Measurements from ENCODE around the gene CTDSPL.

CTDSPL gene

DNA sequence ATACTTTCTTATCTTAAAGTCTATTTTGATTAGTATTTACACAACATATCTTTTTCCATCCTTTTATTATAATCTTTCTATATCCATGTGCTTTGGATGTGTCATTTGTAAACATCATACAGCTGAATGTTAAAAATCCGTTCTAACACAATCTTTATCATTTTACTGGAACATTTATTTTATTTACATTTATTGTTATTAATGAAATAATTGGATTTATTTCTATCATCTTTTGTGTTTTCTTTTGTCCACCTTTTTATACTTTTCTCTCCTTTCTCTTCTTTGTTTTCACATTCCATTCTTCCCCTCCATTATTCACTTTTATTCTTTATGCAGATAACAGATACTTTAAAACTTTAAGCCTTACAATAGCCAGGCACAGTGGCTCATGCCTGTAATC, 34.7 kb upstream of the CTDSPL start:
- no peak for TF ChIP-seq CTCF (IDR thresholded peaks at IDR 0.05; ENCODE audit: low read depth, low read length, missing control alignments)

DNA sequence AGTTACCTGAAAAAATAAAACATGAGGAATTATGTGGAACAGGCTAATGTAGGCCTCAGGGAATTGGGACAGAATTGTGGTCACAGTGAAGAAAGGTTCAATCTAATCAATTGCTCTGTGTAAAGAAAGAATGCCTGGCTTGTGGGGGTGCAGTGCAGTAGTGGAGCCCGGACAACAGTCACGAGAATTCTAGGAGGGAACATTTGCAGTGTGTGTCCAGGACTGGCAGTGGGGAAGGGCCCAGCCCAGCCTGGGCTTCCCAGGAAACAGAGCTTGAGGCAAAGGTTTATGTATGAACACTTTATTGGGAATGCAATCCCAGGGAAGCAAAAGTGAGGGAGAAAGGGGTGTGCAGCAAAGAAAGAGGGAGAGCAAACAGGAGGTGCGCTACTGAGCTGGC, 29.2 kb upstream of the CTDSPL start:
- no peak for DNase-seq (ENCODE audit: low read depth)
- no peak for TF ChIP-seq CTCF (IDR thresholded peaks at IDR 0.05; ENCODE audit: low read depth, low read length, missing control alignments)
- in situ Hi-C loops (cut with HindIII; ENCODE audit: low sequenced_read_pairs): no loop called here
- H3K4me3 ChIP-seq (ENCODE audit: low read depth, low read length): no peak overlapping the region

More for the DNA sequence above, 34.7 kb upstream of the CTDSPL start:
- in situ Hi-C loops (cut with HindIII; ENCODE audit: low sequenced_read_pairs): no loop called here
- no peak overlapping the region for H3K4me3 ChIP-seq (ENCODE audit: low read depth, low read length)
- DNase-seq (ENCODE audit: low read depth): no peak

DNA sequence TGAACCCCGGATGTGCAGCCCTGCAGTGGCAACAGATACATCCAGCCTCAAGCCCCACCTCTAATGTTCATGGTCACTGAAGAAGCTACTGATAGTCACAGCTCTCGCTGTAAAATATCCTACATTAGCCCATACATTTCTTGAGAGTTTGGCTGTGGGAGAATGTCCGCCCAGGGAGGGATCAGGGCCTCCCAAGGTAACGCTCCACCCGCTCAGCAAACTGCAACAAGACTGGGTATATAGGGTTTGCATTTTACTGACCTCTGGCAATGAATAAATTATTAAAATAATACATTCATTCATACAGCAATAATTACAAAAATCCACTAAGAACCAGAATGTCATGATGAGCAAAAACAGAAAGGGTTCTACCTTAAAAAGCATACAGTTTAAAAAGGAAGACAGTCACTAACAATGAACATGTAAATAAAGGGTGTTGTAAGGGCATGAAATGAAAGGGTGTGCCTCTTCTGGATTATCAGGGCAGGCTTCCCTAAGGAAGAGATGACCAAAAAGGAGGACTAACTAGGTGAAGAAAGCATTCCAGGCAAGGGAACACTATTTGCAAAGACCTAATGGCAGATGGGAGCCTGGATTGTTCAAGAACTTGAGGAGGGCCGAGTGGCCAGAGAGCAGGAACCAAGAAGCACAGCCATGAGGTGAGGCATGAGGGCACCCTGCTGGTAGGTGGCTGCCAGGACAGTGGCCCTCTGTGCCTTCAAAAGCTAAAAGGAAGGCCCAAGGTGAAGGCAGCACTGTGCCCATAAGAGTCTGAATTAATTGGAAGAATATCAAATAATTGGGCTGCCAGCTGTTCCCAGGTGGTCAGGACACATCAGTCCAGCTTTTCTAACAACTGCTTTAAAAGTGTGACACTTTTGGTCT, 28.1 kb upstream of the CTDSPL start:
- TF ChIP-seq CTCF (IDR thresholded peaks at IDR 0.05; ENCODE audit: low read depth, low read length, missing control alignments): no peak
- no peak overlapping the region for H3K4me3 ChIP-seq (ENCODE audit: low read depth, low read length)
- in situ Hi-C loops (cut with HindIII; ENCODE audit: low sequenced_read_pairs): no loop called here
- DNase-seq (ENCODE audit: low read depth): no peak

DNA sequence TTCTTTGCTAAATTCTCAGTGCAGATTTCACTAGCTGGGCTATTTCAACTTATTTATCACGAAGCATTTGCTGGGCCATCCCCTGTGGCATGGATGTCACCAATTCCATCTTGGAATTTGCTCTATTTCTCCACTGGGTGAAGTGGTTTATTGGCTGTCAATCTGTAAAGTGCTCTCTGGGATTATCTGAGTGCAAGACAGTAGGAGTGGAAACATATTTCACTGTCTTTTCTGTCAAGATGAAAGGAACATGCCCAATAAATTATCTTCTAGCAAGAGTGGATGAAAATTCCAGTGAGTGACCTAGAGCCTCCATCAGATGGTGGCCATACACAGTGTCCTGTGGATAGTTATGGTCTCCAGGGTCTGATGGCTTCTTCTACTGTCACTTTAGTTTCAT, 25.1 kb upstream of the CTDSPL start:
- no peak for TF ChIP-seq CTCF (IDR thresholded peaks at IDR 0.05; ENCODE audit: low read depth, low read length, missing control alignments)
- in situ Hi-C loops (cut with HindIII; ENCODE audit: low sequenced_read_pairs): no loop called here
- DNase-seq (ENCODE audit: low read depth): no peak
- H3K4me3 ChIP-seq (ENCODE audit: low read depth, low read length): no peak overlapping the region

DNA sequence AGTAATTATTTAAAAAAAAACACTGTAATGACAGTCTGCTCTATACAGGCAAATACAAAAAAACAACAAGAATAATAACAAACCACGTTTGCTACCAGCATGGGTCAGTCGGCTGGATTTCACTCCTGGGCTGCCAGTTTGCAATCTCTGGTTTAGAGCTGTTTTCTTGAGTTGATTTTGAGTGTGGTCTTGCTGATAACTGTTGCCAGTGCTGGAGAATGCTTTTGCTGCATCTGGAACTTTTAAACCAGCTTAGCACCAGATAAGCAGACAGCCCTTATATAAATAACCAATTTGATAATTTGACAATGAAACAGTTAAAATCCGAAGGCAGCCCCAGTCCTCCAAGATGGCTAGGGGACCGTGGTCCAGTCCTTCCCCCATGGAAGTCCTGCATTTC, 14.0 kb upstream of the CTDSPL start:
- H3K4me3 ChIP-seq (ENCODE audit: low read depth, low read length): no peak overlapping the region
- no peak for TF ChIP-seq CTCF (IDR thresholded peaks at IDR 0.05; ENCODE audit: low read depth, low read length, missing control alignments)
- in situ Hi-C loops (cut with HindIII; ENCODE audit: low sequenced_read_pairs): no loop called here
- no peak for DNase-seq (ENCODE audit: low read depth)

DNA sequence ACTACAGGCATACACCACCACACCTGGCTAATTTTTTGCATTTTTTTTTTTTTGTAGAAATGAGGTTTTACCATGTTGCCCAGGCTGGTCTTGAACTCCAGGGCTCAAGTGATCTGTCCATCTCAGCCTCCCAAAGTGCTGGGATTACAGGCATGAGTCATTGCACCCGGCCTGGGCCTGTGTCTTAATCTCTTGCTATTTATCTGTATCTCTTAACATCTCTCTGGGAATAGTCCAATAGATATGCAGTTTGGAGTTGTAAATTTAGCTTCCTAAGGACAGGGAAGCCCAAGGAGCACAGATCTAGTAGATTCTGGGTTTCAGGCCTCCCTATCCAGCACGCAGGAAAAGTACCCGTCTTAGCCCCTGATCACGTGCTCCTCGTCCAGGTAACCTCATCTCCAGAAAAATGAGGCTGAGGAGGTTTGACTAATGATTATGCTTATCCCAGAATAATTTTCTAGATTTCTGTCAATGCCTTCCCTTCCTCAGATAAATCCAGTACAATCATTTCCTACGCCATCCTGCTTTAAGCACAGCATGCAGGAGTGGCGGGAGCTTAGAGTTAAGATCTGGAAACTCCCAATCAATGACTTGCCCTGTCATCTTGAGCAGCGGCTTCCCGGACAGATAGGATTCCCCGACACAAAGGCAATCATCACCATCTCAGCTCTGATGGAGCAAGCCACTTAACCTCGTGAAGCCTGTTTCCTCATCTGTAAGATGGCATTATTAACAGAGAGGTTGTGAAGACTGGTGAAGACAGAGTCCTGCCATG, 12.3 kb upstream of the CTDSPL start:
- TF ChIP-seq CTCF (IDR thresholded peaks at IDR 0.05; ENCODE audit: low read depth, low read length, missing control alignments): no peak
- no peak for DNase-seq (ENCODE audit: low read depth)
- in situ Hi-C loops (cut with HindIII; ENCODE audit: low sequenced_read_pairs): no loop called here
- no peak overlapping the region for H3K4me3 ChIP-seq (ENCODE audit: low read depth, low read length)
